Loucy (cell line): ENCODE measurements around the gene GAPDH.

ENCODE experiments used
- CTCF ChIP-seq: fragments of 200-600 bp; sonication (generic); conservative IDR thresholded peaks from 2 replicates; pipeline ENCODE4 v1.5.1; 2014; ENCODE audit warnings: mild to moderate bottlenecking, antibody characterized with exemption, low read length
- EZH2phosphoT487 ChIP-seq: fragments of 200-600 bp; IDR thresholded peaks from 2 replicates; pipeline ENCODE4 v1.6.1; 2018; ENCODE audit warnings: antibody characterized with exemption, mild to moderate bottlenecking, moderate library complexity, borderline replicate concordance

- TF ChIP-seq CTCF: no peak; the same call in 1 of the 2 replicates
- no peak for TF ChIP-seq EZH2phosphoT487
These were observed 40.6 kb upstream of the GAPDH start, which contains the start of gene NCAPD2 for GRCh38 chr12:6493497-6494257.
